GM18508 (cell line): Measurements from ENCODE around the gene ADD3.
"Not testable (repeated sequence)": the region's sequence is repeated elsewhere in the genome, so short reads cannot be mapped to it uniquely, and the experiment has no call there.

Experiments
- ATAC-seq: cut with Tn5 transposase; IDR thresholded peaks from one replicate; pipeline ENCODE4 v1.9.1; 2021; ENCODE audit warnings: moderate number of reproducible peaks; ENCODE audit not compliant: insufficient read depth, unreplicated experiment

ADD3 gene

GRCh38 chr10:109975244-109976190, 32.3 kb upstream of the ADD3 start:
- ATAC-seq = no peak

- ATAC-seq = no peak
Measured at GRCh38 chr10:109976681-109977080, 31.1 kb upstream of the ADD3 start.

- no peak for ATAC-seq
Measured at GRCh38 chr10:109977382-109977806, 30.4 kb upstream of the ADD3 start.

GRCh38 chr10:109978481-109978880, 29.3 kb upstream of the ADD3 start:
- no peak for ATAC-seq

GRCh38 chr10:109979215-109979614, 28.6 kb upstream of the ADD3 start:
- ATAC-seq = no peak

- ATAC-seq = no peak
Measured at GRCh38 chr10:109981650-109982049, 26.1 kb upstream of the ADD3 start.

GRCh38 chr10:109982123-109982522, 25.7 kb upstream of the ADD3 start:
- no peak for ATAC-seq

GRCh38 chr10:109982812-109983211, 25.0 kb upstream of the ADD3 start:
- no peak for ATAC-seq

- ATAC-seq = no peak
Measured at GRCh38 chr10:109984013-109984412, 23.8 kb upstream of the ADD3 start.

- not testable (repeated sequence) for ATAC-seq
Measured at GRCh38 chr10:109985768-109986167, 22.0 kb upstream of the ADD3 start.

GRCh38 chr10:109987452-109988211, 20.2 kb upstream of the ADD3 start:
- ATAC-seq = no peak

GRCh38 chr10:109988212-109988596, 19.6 kb upstream of the ADD3 start:
- ATAC-seq = no peak

GRCh38 chr10:109991266-109991855, 16.4 kb upstream of the ADD3 start:
- ATAC-seq = no peak

- ATAC-seq = no peak
Measured at GRCh38 chr10:109992485-109992884, 15.3 kb upstream of the ADD3 start.

- no peak for ATAC-seq
Measured at GRCh38 chr10:109993551-109994330, 14.0 kb upstream of the ADD3 start.

- no peak for ATAC-seq
Measured at GRCh38 chr10:109994711-109995577, 12.8 kb upstream of the ADD3 start.

- no peak for ATAC-seq
Measured at GRCh38 chr10:109995595-109995994, 12.2 kb upstream of the ADD3 start.

GRCh38 chr10:109996225-109996624, 11.6 kb upstream of the ADD3 start:
- ATAC-seq = peak; percentile 80

GRCh38 chr10:109996766-109997171, 11.0 kb upstream of the ADD3 start:
- ATAC-seq = no peak
